Prostate gland (tissue), 2 donors: ENCODE measurements around the gene MPPED1.

Source experiments
- POLR2A ChIP-seq: fragments of 450-650 bp; IDR thresholded peaks from one replicate; pipeline ENCODE4 v1.6.1; 2016; ENCODE audit warnings: antibody characterized with exemption, mild to moderate bottlenecking
- TF ChIP-seq, protein P1 (sequence below), 4 experiments: fragments of 200-600 bp in 2 of 4; fragments of 450-650 bp in 2 of 4; sonication (generic) in 2 of 4; IDR thresholded peaks; 1 replicate in 3 of 4; 2 replicates in 1 of 4; pipeline ENCODE4 v1.5.1; 2016 to 2019; ENCODE audit warnings: antibody characterized with exemption in 4 of 4, mild to moderate bottlenecking in 2 of 4, moderate library complexity in 2 of 4

- TF ChIP-seq, protein P1, sequence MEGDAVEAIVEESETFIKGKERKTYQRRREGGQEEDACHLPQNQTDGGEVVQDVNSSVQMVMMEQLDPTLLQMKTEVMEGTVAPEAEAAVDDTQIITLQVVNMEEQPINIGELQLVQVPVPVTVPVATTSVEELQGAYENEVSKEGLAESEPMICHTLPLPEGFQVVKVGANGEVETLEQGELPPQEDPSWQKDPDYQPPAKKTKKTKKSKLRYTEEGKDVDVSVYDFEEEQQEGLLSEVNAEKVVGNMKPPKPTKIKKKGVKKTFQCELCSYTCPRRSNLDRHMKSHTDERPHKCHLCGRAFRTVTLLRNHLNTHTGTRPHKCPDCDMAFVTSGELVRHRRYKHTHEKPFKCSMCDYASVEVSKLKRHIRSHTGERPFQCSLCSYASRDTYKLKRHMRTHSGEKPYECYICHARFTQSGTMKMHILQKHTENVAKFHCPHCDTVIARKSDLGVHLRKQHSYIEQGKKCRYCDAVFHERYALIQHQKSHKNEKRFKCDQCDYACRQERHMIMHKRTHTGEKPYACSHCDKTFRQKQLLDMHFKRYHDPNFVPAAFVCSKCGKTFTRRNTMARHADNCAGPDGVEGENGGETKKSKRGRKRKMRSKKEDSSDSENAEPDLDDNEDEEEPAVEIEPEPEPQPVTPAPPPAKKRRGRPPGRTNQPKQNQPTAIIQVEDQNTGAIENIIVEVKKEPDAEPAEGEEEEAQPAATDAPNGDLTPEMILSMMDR (IDR thresholded peaks at IDR 0.05), result no peak
- no peak for TF ChIP-seq POLR2A
Observed at GRCh38 chr22:43470941-43471585, 59.2 kb downstream of the MPPED1 start.
